HEK293 (cell line): ENCODE results near the gene NFIX.

Experiments used
- CTCF ChIP-seq: fragments of 450-650 bp; formaldehyde crosslinking; IDR thresholded peaks from 2 replicates; pipeline ENCODE4 v1.5.1; 2016; ENCODE audit warnings: missing biosample characterization, missing genetic modification characterization
- HIC1 ChIP-seq: fragments of 450-650 bp; formaldehyde crosslinking; IDR thresholded peaks from 2 replicates; pipeline ENCODE4 v1.5.1; 2016; ENCODE audit warnings: missing biosample characterization, missing genetic modification characterization
- MYNN ChIP-seq: fragments of 450-650 bp; formaldehyde crosslinking; IDR thresholded peaks from 2 replicates; pipeline ENCODE4 v1.5.1; 2016; ENCODE audit warnings: missing biosample characterization, missing genetic modification characterization, borderline replicate concordance
- PRDM6 ChIP-seq: fragments of 450-650 bp; formaldehyde crosslinking; IDR thresholded peaks from 2 replicates; pipeline ENCODE4 v1.5.1; 2017; ENCODE audit warnings: missing biosample characterization, missing genetic modification characterization
- REST ChIP-seq: fragments of 450-650 bp; formaldehyde crosslinking; IDR thresholded peaks from 2 replicates; pipeline ENCODE4 v1.5.1; 2016; ENCODE audit warnings: missing biosample characterization, missing genetic modification characterization
- TRIM28 ChIP-seq: IDR thresholded peaks from 2 replicates; pipeline ENCODE4 v1.6.1; 2011; ENCODE audit warnings: low read length, control low read depth, borderline replicate concordance
- ZNF169 ChIP-seq: fragments of 450-650 bp; formaldehyde crosslinking; IDR thresholded peaks from 2 replicates; pipeline ENCODE4 v1.5.1; 2016; ENCODE audit warnings: missing biosample characterization, missing genetic modification characterization
- ZNF202 ChIP-seq: fragments of 450-650 bp; formaldehyde crosslinking; IDR thresholded peaks from 2 replicates; pipeline ENCODE4 v1.5.1; 2016; ENCODE audit warnings: missing biosample characterization, missing genetic modification characterization, borderline replicate concordance
- ZNF394 ChIP-seq: fragments of 450-650 bp; formaldehyde crosslinking; IDR thresholded peaks from 2 replicates; pipeline ENCODE4 v1.5.1; 2016; ENCODE audit warnings: missing biosample characterization, missing genetic modification characterization, mild to moderate bottlenecking, moderate library complexity, borderline replicate concordance
- ZNF549 ChIP-seq: fragments of 450-650 bp; IDR thresholded peaks from 2 replicates; pipeline ENCODE4 v1.5.1; 2018; ENCODE audit warnings: missing biosample characterization, missing genetic modification characterization, mild to moderate bottlenecking, inconsistent platforms, moderate library complexity
- ZNF561 ChIP-seq: fragments of 450-650 bp; IDR thresholded peaks from 2 replicates; pipeline ENCODE4 v1.5.1; 2018; ENCODE audit warnings: missing biosample characterization, missing genetic modification characterization, borderline replicate concordance
- ZNF843 ChIP-seq: fragments of 450-650 bp; formaldehyde crosslinking; IDR thresholded peaks from 2 replicates; pipeline ENCODE4 v1.5.1; 2016; ENCODE audit warnings: missing biosample characterization, missing genetic modification characterization

GRCh38 chr19:13146763-13147563 is 151.7 kb downstream of the NFIX start:
- TF ChIP-seq ZNF394 (tag by site-specific recombination) (no peak), HIC1 (tag by site-specific recombination) (no peak), MYNN (tag by site-specific recombination) (no peak), CTCF (no peak), REST (no peak), ZNF843 (tag by site-specific recombination) (no peak), ZNF169 (tag by site-specific recombination) (no peak), TRIM28 (no peak), PRDM6 (tag by site-specific recombination) (no peak), ZNF202 (no peak), ZNF549 (no peak), ZNF561 (tag by site-specific recombination) (no peak)
